SK-N-SH (cell line): ENCODE results near the gene GOLGA6C. TPM values are rescaled to one million over a fixed set of nuclear protein-coding genes. Genes with fewer than 3 reads are reported as not detected.

Source experiments
- CTCF ChIA-PET: fragments of 300-600, 350-600 bp; formaldehyde crosslinking; extraction: SDS; loops from one replicate; lab custom pipeline; 2021; lab: Yijun Ruan, JAX
- POLR2A ChIA-PET: fragments of 350-600 bp; sonication (Branson Sonifier 250); formaldehyde crosslinking; extraction: SDS; loops from one replicate; lab custom pipeline; 2020; ENCODE audit warnings: antibody characterized with exemption, inconsistent platforms; lab: Yijun Ruan, JAX
- DNase-seq: peaks from one replicate; pipeline ENCODE4 v3.0.0; 2012
- H2AFZ ChIP-seq: fragments of 200-600 bp; sonication (generic); 2 replicates; pipeline ENCODE4 v1.8.1; 2016; ENCODE audit warnings: antibody characterized with exemption, mild to moderate bottlenecking, low read depth
- H3F3A ChIP-seq: fragments of 200-600 bp; sonication (generic); replicated peaks from 2 replicates; pipeline ENCODE3; 2016; ENCODE audit warnings: antibody characterized with exemption, mild to moderate bottlenecking; ENCODE audit not compliant: insufficient read depth
- H3K27ac ChIP-seq, 2 experiments: fragments of 200-500 bp in 1 of 2; fragments of 200-600 bp in 1 of 2; sonication (Bioruptor generic) in 1 of 2; sonication (generic), shearing (Covaris generic) in 1 of 2; 2 replicates each; pipeline versions ENCODE4 v1.5.1 to v1.6.1; 2014 to 2016; ENCODE audit warnings: low read depth in 2 of 2, inconsistent platforms in 1 of 2, low read length in 1 of 2, mild to moderate bottlenecking in 1 of 2, mixed read lengths in 1 of 2
- H3K27me3 ChIP-seq: fragments of 200-600 bp; sonication (generic), shearing (Covaris generic); 2 replicates; pipeline ENCODE4 v1.6.1; 2016; ENCODE audit warnings: mixed run types; ENCODE audit not compliant: insufficient read depth
- H3K36me3 ChIP-seq, 2 experiments: fragments of 200-500 bp in 1 of 2; fragments of 200-600 bp in 1 of 2; sonication (Bioruptor generic) in 1 of 2; sonication (generic) in 1 of 2; replicated peaks in 1 of 2; 2 replicates each; pipeline versions ENCODE3 to v1.5.1; 2014 to 2016; ENCODE audit warnings: low read length in 1 of 2, mild to moderate bottlenecking in 1 of 2; ENCODE audit not compliant: insufficient read depth in 2 of 2, control insufficient read depth in 1 of 2
- H3K4me1 ChIP-seq, 2 experiments: fragments of 200-500 bp in 1 of 2; fragments of 200-600 bp in 1 of 2; sonication (Bioruptor generic) in 1 of 2; sonication (generic), shearing (Covaris generic) in 1 of 2; 2 replicates each; pipeline versions ENCODE4 v1.5.1 to v1.6.1; 2014 to 2016; ENCODE audit warnings: low read depth in 1 of 2, low read length in 1 of 2, mixed run types in 1 of 2; ENCODE audit not compliant: insufficient read depth in 2 of 2, control insufficient read depth in 1 of 2
- H3K4me2 ChIP-seq: fragments of 200-600 bp; sonication (generic), shearing (Covaris generic); 2 replicates; pipeline ENCODE4 v1.6.1; 2017; ENCODE audit warnings: mixed run types
- H3K4me3 ChIP-seq, 2 experiments: fragments of 200-500 bp in 1 of 2; fragments of 200-600 bp in 1 of 2; sonication (Bioruptor generic) in 1 of 2; sonication (generic), shearing (Covaris generic) in 1 of 2; 2 replicates each; pipeline versions ENCODE4 v1.5.1 to v1.8.1; 2014 to 2016; ENCODE audit warnings: low read depth in 2 of 2, inconsistent platforms in 1 of 2, low read length in 1 of 2, mild to moderate bottlenecking in 1 of 2, mixed read lengths in 1 of 2, moderate library complexity in 1 of 2
- H3K79me2 ChIP-seq: fragments of 200-600 bp; sonication (generic); 2 replicates; pipeline ENCODE4 v1.8.1; 2017; ENCODE audit warnings: mild to moderate bottlenecking; ENCODE audit not compliant: insufficient read depth
- H3K9ac ChIP-seq: fragments of 200-600 bp; sonication (generic); 2 replicates; pipeline ENCODE4 v1.6.1; 2017; ENCODE audit warnings: mixed run types
- H3K9me2 ChIP-seq: fragments of 200-600 bp; sonication (generic); 2 replicates; pipeline ENCODE4 v1.6.1; 2017; ENCODE audit warnings: mixed run types
- H3K9me3 ChIP-seq: fragments of 200-600 bp; sonication (generic); 2 replicates; pipeline ENCODE4 v1.6.1; 2017; ENCODE audit warnings: mixed run types, mild to moderate bottlenecking, moderate library complexity
- H4K20me1 ChIP-seq: fragments of 200-600 bp; sonication (generic); 2 replicates; pipeline ENCODE4 v1.6.1; 2017; ENCODE audit warnings: mild to moderate bottlenecking, mixed run types; ENCODE audit not compliant: insufficient read depth
- ELF1 ChIP-seq: IDR thresholded peaks from 2 replicates; pipeline ENCODE4 v1.4.0; 2012
- RAD21 ChIP-seq: IDR thresholded peaks from 2 replicates; pipeline ENCODE4 v1.6.1; 2012; ENCODE audit warnings: mild to moderate bottlenecking, low read length
- REST ChIP-seq: IDR thresholded peaks from 2 replicates; pipeline ENCODE4 v1.6.1; 2012; ENCODE audit warnings: mild to moderate bottlenecking, low read depth, low read length, moderate library complexity
- USF1 ChIP-seq: IDR thresholded peaks from 2 replicates; pipeline ENCODE4 v1.4.0; 2012; ENCODE audit warnings: low read depth, borderline replicate concordance
- USF2 ChIP-seq: fragments of 150-350 bp; IDR thresholded peaks from 2 replicates; pipeline ENCODE4 v1.6.1; 2017; ENCODE audit warnings: antibody characterized with exemption, low read length, low read depth, borderline replicate concordance
- WGBS: methylation state at CpG from one replicate; pipeline ENCODE4 v1.1.6; 2017; ENCODE audit warnings: low lambda C conversion rate; 5-methylcytosine and 5-hydroxymethylcytosine counted together
- polyA plus RNA-seq, 3 experiments: library from polyadenylated mRNA; depleted of rRNA; stranded (reverse); fragments of >200 nt; gene quantifications; 2 replicates each; pipeline ENCODE4 v1.2.3, GENCODE V29; 2012

The GOLGA6C gene
- polyA plus RNA-seq, 1 of the 3 experiments (the other 2 are of a cell fraction), result not detected

DNA sequence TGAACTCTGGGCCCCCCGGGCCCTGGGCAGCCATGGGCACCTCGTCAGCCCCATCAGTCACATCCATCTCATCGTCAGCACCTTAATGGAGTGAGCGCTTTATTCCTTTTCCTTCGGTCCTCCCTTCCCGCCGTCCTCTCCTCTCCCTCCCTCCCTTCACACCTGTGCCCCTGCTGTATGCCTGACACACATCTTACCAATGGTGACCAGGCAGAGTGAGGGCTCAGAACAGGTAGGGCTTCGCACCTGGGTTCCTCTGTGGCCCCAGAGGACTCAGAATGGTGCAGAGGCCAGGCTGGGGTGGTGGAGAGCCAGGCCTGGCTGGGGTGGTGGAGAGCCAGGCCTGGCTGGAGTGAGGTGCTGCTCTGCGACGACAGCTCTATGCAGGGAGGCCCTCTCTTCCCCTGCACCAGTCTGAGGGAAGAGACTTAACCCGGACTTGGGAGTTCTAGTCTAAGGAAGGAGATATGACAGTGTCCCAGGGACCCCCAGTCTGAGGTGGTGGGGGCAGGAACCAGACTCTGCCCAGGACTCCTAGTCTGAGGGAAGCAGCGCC, 44.8 kb upstream of the GOLGA6C start:
- H3K27ac ChIP-seq, result no peak overlapping the region
- H4K20me1 ChIP-seq, result peaks cover 49% of the 10 kb centered on the region
- no peak overlapping the region for H3K4me2 ChIP-seq
- H3K9me2 ChIP-seq, result no peaks in the 10 kb centered on the region
- H3K79me2 ChIP-seq, result peaks cover 22% of the 10 kb centered on the region; the same call in 1 of the 2 replicates
- TF ChIP-seq ELF1, result no peak
- no peak for TF ChIP-seq RAD21
- TF ChIP-seq USF2, result no peak
- no peaks in the 10 kb centered on the region for H3K9me3 ChIP-seq
- POLR2A ChIA-PET, result no interaction called here
- 98% methylated on average over 8 of the region's 12 CpGs for WGBS
- no peaks in the 10 kb centered on the region for H3F3A ChIP-seq
- H3K36me3 ChIP-seq, result peaks cover 7 to 26% of the 10 kb centered on the region in 2 experiments
- no peaks in the 10 kb centered on the region; a peak in 1 of 4 replicates for H3K4me1 ChIP-seq
- H2AFZ ChIP-seq, result no peak overlapping the region
- H3K4me3 ChIP-seq, result no peak overlapping the region
- no peak overlapping the region for H3K9ac ChIP-seq
- no peak for DNase-seq
- H3K27me3 ChIP-seq, result no peaks in the 10 kb centered on the region
- CTCF ChIA-PET, result interaction anchor here (2.4 to 3.8 kb wide), 2 partner anchors 8 to 183 kb away, joined by 14 to 23 read pairs; no protein-coding TSS in a partner anchor

DNA sequence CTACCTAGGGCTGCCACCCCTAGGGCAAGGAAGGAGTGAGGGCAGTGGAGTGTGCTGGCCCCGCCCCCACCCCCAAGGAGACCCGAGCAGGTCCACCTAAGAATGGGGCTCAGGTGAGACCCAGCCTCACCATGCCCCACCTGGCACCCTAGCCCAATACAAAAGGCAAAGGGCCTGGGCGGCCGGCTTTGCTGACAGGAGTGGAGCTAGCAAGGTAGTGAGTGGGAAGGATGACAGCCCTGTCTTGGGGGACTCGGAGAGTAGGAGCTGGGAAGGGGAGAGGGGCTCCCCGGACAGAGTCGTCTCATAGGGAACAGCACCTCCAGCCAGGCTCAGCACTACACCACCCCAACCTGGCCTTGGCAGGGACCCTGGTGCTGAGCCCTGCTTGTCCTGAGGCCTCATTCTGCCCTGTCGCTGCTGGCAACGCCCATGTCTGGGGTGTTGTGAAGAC, 44.3 kb upstream of the GOLGA6C start:
- Histone ChIP-seq H3K27ac (no peak overlapping the region), H3K79me2 (peaks cover 17% of the 10 kb centered on the region; the same call in 1 of the 2 replicates), H3K36me3 (peaks cover 7 to 21% of the 10 kb centered on the region in 2 experiments), H3K4me3 (no peak overlapping the region), H2AFZ (no peak overlapping the region), H3K27me3 (no peaks in the 10 kb centered on the region), H3K9me2 (no peaks in the 10 kb centered on the region), H4K20me1 (peaks cover 44% of the 10 kb centered on the region), H3F3A (no peaks in the 10 kb centered on the region), H3K9ac (no peak overlapping the region), H3K4me1 (no peaks in the 10 kb centered on the region; a peak in 1 of 4 replicates), H3K9me3 (no peaks in the 10 kb centered on the region), H3K4me2 (no peak overlapping the region)
- 94% methylated on average over 7 of the region's 9 CpGs for WGBS
- DNase-seq, result no peak
- CTCF ChIA-PET, result interaction anchor here (2.4 to 3.8 kb wide), 2 partner anchors 9 to 184 kb away, joined by 14 to 23 read pairs; no protein-coding TSS in a partner anchor
- TF ChIP-seq REST (no peak), USF1 (no peak)
- POLR2A ChIA-PET, result no interaction called here
